GM18519 (cell line): ENCODE results near the gene MACROH2A1.

Experiments
- ATAC-seq: cut with Tn5 transposase; IDR thresholded peaks from one replicate; pipeline ENCODE4 v1.9.1; 2021; ENCODE audit warnings: mild to moderate bottlenecking, moderate library complexity; ENCODE audit not compliant: unreplicated experiment, low FRiP score

MACROH2A1 gene

GRCh38 chr5:135398160-135398854 is 724 bp downstream of the MACROH2A1 start:
- ATAC-seq, result peak; percentile 15

DNA sequence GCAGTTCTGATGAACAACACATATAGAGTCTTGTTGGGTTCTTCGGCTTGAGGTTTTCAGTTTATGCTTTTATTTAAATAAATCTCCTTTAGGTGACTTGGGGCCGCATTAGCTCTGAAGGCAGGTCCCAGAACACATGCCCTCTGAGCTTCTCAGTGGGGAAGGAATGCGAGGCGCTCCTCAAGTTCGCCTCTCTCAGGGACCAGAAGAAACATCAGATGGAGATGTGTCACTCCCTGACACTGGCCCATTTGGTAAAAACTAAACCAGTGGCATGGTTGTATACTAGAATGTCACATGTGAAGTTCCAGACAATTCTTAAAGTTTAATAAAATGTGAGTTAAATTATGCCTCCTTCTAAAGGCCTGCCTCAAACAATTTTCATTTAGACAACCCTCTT is 1.9 kb downstream of the MACROH2A1 start:
- ATAC-seq, result no peak

DNA sequence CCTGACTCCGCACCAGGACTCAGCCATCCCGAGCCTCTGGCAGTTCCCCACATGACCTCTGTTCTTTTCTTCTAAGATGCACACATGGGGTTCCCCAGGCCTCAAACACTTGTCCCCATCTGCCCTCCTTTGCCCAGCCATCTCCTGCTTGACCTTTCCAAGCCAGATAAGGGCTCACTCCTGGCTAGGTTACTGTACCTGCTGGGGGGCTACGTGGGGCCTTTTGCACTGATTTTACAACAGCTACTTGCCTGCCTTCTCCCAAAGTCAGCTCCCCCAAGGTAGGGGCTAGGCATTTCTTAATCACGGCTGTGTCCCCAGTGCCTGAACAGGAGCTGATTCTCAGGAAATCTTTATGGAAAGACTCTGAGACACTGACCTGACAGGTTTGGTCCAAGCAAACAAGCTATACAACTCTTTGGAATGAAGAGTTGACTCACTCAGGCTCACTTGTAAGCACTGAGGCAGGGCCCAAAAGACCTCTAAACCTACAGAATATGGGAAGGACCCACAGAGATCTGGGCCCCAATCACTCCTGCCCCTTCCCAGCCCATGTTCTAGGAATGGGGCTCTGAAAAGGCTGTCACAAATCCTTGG is 2.5 kb downstream of the MACROH2A1 start:
- ATAC-seq, result no peak

GRCh38 chr5:135395866-135396265 is 3.2 kb downstream of the MACROH2A1 start:
- ATAC-seq, result no peak

- no peak for ATAC-seq
Measured at GRCh38 chr5:135395451-135395850, 3.6 kb downstream of the MACROH2A1 start.

GRCh38 chr5:135394095-135394494 is 4.9 kb downstream of the MACROH2A1 start:
- no peak for ATAC-seq

DNA sequence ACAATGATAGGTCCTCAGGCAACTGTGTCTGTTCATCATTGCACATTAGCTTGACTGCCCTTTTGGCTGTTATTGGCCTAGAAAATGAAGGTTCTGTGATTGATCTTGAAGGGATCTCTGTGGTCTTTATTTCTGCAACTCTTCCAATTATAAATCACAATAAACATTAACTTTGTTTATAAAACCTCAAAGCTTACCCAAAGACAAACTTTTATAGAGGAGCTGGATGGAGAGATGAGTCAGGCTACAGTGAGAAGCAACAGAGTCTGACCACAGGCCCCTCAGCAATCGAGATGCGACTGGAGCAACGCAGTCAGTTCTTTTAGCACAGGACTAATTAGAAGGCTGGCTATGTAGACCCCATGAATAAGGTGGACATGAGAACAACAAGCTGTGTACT is 5.3 kb downstream of the MACROH2A1 start:
- no peak for ATAC-seq

DNA sequence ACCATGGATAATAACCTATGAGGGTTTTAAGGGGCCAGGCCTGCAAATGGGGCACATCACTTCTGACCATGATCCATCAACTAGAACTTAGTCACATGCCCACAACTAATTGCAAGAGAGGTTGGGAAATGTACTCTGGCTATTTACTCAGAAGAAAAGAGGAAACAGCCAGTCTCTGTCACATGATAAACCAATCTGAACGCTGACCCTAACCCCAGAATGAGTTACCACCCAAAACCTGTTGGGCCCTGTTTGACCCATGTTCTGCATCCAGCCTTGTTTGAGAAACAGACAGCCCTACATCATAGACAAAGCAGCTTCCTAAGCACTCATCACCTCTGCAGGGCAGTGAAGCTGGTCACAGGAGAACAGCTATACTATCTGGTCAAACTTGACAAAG is 5.8 kb downstream of the MACROH2A1 start:
- no peak for ATAC-seq

DNA sequence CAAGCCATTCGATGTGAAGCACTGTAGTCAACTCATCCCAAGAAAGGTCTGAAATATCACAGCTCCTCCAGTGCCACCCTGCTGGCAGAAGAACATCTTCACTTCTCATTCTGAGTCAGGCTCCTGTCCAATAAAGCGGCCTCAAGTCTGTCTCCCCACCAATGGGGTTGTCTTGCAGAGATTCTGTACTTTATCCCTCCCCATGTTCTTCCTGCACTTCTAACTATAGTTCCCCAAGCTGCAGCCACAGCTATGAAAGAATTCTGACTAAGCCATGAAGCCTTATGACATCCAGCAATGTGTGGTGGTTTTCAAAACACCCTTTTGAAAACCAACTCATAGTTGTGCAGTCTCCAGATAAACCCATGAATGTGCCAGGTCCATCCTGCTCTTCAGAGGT is 6.8 kb downstream of the MACROH2A1 start:
- no peak for ATAC-seq

- ATAC-seq, result no peak
Measured at GRCh38 chr5:135391869-135392255, 7.2 kb downstream of the MACROH2A1 start.

GRCh38 chr5:135391116-135391868 is 7.7 kb downstream of the MACROH2A1 start:
- ATAC-seq, result no peak

DNA sequence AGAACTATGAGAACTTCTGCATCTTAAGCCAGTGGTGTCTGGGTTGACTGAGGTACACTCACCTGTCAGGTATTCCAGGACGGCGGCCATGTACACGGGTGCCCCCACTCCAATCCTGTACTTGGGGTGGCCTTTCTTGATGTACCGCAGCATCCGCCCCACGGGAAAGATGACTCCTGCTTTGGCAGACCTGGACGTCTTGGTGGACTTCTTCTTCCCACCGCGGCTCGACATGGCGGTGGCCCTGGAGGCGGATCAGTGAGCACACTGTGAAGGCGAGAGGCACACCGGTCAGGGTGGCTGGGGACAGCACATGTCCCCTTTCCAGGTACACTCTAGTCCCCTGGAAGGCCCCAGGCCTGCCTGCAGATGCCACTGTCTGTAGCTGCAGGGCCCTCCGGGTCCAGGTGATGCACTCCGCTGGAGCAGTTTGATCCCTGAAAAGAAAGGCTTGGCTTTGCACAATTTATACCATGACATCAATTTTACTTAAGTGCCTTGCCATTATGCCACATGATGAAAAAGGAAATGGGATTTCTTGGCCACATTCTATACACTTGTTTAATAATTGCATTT is 10.1 kb downstream of the MACROH2A1 start:
- ATAC-seq, result no peak

GRCh38 chr5:135387629-135387960 is 11.4 kb downstream of the MACROH2A1 start:
- ATAC-seq, result no peak

GRCh38 chr5:135386886-135387628 is 12.0 kb downstream of the MACROH2A1 start:
- ATAC-seq, result no peak

DNA sequence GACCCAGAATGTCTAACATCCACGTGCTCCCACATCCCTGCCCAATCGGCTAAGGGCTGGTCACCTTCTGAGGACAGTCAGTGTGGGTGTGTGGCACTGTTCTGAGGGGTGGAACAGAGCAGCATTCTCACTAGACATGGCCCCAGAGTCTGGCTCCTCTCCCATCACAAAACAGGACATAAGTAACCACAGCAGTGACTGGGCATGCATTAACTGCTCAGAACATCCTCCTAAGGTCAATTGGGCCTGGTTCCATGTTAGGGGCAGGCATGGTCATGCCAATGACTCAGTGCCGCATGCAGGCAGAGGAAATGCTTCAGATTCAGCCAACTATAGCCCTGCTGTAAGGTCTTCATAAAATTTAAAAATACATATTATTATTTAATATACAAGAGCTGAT is 12.9 kb downstream of the MACROH2A1 start:
- no peak for ATAC-seq

DNA sequence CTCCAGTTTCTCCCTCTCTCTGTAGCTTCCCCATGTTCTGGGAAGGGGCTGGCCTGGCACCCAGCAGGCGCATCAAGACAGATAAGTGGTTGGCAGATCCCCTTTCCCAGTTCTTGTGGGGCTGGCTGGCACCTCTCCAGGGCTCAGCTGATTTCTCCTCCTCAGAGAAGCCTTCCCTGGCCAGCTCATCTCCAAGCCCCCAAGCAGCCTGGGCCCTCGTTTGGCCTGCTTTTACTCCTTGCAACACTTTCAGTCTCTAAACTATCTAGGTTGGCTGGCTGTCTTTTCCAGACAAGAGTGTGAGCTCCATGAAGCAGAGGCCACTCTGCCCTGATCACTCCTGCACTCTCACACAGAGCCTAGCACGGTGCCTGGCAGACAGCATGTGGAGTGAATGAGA is 13.5 kb downstream of the MACROH2A1 start:
- ATAC-seq, result no peak

DNA sequence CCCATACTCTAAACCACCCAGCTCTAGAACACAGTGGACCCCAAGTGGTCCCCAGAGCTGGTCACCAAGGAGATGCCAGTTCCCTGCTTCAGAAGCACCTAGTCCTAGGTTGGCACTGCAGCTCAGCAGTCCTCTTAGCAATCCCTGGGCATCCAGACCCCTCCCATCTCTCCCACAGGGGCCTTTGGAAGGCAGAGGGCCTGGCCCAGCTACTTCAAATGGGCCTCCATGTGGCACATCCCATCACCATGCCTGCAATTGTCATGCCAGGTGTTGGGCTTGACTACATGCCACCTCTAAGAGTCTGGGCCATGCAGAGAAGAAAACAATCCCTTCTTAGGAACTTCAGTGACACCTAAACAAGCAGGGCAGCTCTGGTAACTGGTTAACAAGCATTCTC is 14.1 kb downstream of the MACROH2A1 start:
- no peak for ATAC-seq

GRCh38 chr5:135383803-135384495 is 15.1 kb downstream of the MACROH2A1 start:
- no peak for ATAC-seq

DNA sequence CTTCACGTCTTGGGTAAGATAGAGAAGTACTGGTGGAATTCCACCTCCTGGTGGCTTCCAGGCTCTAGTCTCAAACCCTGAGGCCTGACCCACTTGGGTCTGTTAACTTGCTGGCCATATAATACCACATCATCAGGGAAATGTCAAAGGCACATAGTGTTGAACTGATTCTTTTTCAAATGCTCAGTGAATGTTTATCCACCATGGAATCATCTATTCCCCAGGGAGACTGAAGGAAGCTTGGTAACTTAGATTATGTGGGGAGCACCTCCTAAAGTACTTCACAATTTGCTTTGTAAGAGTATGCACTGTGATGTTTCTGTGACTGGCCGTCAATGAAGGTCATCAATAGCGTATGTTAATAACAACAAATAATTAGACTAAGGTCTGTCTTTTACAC is 16.1 kb downstream of the MACROH2A1 start:
- ATAC-seq, result no peak

GRCh38 chr5:135382106-135382790 is 16.8 kb downstream of the MACROH2A1 start:
- no peak for ATAC-seq
